ENCODE data around the gene NDUFV3. TPM values are rescaled to one million over a fixed set of nuclear protein-coding genes. Genes with fewer than 3 reads are reported as not detected.
"Not testable (repeated sequence)": the region's sequence is repeated elsewhere in the genome, so short reads cannot be mapped to it uniquely, and the experiment has no call there.

Gene NDUFV3
- total and polyA plus RNA-seq, 2 of the 13 experiments (the other 11 are each of a cell fraction or from before 2014, with no cell fraction given), result 14.2 to 29.6 TPM

DNA sequence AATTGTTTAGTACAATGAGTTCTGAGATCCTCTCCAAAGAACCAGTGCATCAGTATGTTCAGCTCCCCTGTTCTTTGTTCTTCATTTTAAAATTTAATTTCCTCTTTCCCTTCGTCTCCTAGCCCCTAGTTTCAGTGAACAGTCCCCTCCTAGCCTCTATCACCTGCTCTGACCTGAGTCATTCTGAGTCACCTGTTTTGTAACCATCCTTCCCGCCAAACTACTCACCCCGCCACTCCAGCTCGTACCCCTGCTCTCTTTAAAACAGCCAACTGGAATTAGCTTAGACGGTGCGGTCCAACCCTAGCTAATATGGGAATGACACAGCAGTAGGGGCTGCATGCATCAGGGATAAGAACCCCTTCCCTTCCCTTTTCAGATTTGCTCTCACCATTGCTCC, 49.1 kb downstream of the NDUFV3 start:
- no peaks in the 10 kb centered on the region for H3K9me3 ChIP-seq (ENCODE audit: low read length)
- ChIA-PET POLR2A (interaction anchor here (0.9 kb wide), 1 partner anchor 49 kb away, joined by 3 read pairs; the partner anchor contains the start of gene NDUFV3), CTCF (ENCODE audit: low intra/inter-chr PET ratio, low total read pairs) (no interaction called here)
- H3K4me1 ChIP-seq (ENCODE audit: insufficient read depth, low read length), result peaks cover 27% of the 10 kb centered on the region
- H3K79me2 ChIP-seq (ENCODE audit: insufficient read depth, low read length), result no peaks in the 10 kb centered on the region
- DNase-seq (ENCODE audit: low spot score) (no peak), ATAC-seq (no peak), FAIRE-seq (no peak)
- H4K20me1 ChIP-seq (ENCODE audit: insufficient read depth, low read length), result no peaks in the 10 kb centered on the region
- no peak overlapping the region for H3K4me3 ChIP-seq (replicated peaks in 1 of 3; ENCODE audit: insufficient read depth in 1 of 3, low read depth in 2 of 3, low read length in 3 of 3)
- no peaks in the 10 kb centered on the region for H3K36me3 ChIP-seq (replicated peaks in 1 of 2; ENCODE audit: control insufficient read depth in 1 of 2, insufficient read depth in 2 of 2, low read length in 2 of 2)
- H3K27ac ChIP-seq (ENCODE audit: extremely low read length, insufficient read depth, low read length), result no peak overlapping the region
- no peak overlapping the region for H3K4me2 ChIP-seq (ENCODE audit: low read depth, low read length)
- no peak overlapping the region for H3K9ac ChIP-seq (ENCODE audit: insufficient read depth, low read depth, low read length)
- intact Hi-C loops (cut with micrococcal nuclease; ENCODE audit: unreplicated experiment), result no loop called here
- H2AFZ ChIP-seq (ENCODE audit: low read length), result no peak overlapping the region
- BruUV-seq (replicated peaks), result no TSS peak
- in situ Hi-C loops (cut with HindIII; ENCODE audit: extremely low pct_ligation_motif_present, low pct_unique_long_range_greater_than_20kb), result no loop called here
- 23% methylated on average over 6 of the region's 6 CpGs for WGBS (ENCODE audit: low lambda C conversion rate)
- TF ChIP-seq ZNF513 (CRISPR knock-in tag; conservative IDR thresholded peaks at IDR 0.05), result no peak
- TF ChIP-seq FOSL2 (CRISPR knock-in tag; IDR thresholded peaks at IDR 0.05), result 0 out of 2 replicates have a peak, but pooled peaks have one; percentile 17
- H3K27me3 ChIP-seq (ENCODE audit: control insufficient read depth in 1 of 2, insufficient read depth in 2 of 2, low read length in 2 of 2), result peaks cover 0 to 5% of the 10 kb centered on the region in 2 experiments; a peak in 1 of 5 replicates

GRCh38 chr21:42949094-42949755, 56.1 kb downstream of the NDUFV3 start:
- H3K4me1 ChIP-seq (ENCODE audit: insufficient read depth, low read length); CTCF ChIA-PET (ENCODE audit: low intra/inter-chr PET ratio, low total read pairs); POLR2A ChIA-PET; ATAC-seq; H3K27ac ChIP-seq (ENCODE audit: extremely low read length, insufficient read depth, low read length); H3K79me2 ChIP-seq (ENCODE audit: insufficient read depth, low read length); H3K9me3 ChIP-seq (ENCODE audit: low read length); intact Hi-C loops (cut with micrococcal nuclease; ENCODE audit: unreplicated experiment); H3K36me3 ChIP-seq (replicated peaks in 1 of 2; ENCODE audit: control insufficient read depth in 1 of 2, insufficient read depth in 2 of 2, low read length in 2 of 2); H3K27me3 ChIP-seq (ENCODE audit: control insufficient read depth in 1 of 2, insufficient read depth in 2 of 2, low read length in 2 of 2); H2AFZ ChIP-seq (ENCODE audit: low read length); in situ Hi-C loops (cut with HindIII; ENCODE audit: extremely low pct_ligation_motif_present, low pct_unique_long_range_greater_than_20kb); DNase-seq (ENCODE audit: low spot score); BruUV-seq (replicated peaks); H3K9ac ChIP-seq (ENCODE audit: insufficient read depth, low read depth, low read length); H4K20me1 ChIP-seq (ENCODE audit: insufficient read depth, low read length); FAIRE-seq; H3K4me3 ChIP-seq (replicated peaks in 1 of 3; ENCODE audit: insufficient read depth in 1 of 3, low read depth in 2 of 3, low read length in 3 of 3): not testable (repeated sequence)
- H3K4me2 ChIP-seq (ENCODE audit: low read depth, low read length), result 0 out of 2 replicates have a peak overlapping the region, but pooled peaks have one; percentile 7
- WGBS (ENCODE audit: low lambda C conversion rate), result 49% methylated on average over 11 of the region's 13 CpGs

GRCh38 chr21:42951193-42951592, 58.1 kb downstream of the NDUFV3 start:
- H3K27me3 ChIP-seq (ENCODE audit: control insufficient read depth in 1 of 2, insufficient read depth in 2 of 2, low read length in 2 of 2); CTCF ChIA-PET (ENCODE audit: low intra/inter-chr PET ratio, low total read pairs); ATAC-seq; H3K4me3 ChIP-seq (replicated peaks in 1 of 3; ENCODE audit: insufficient read depth in 1 of 3, low read depth in 2 of 3, low read length in 3 of 3); intact Hi-C loops (cut with micrococcal nuclease; ENCODE audit: unreplicated experiment); H3K9me3 ChIP-seq (ENCODE audit: low read length); H3K36me3 ChIP-seq (replicated peaks in 1 of 2; ENCODE audit: control insufficient read depth in 1 of 2, insufficient read depth in 2 of 2, low read length in 2 of 2); POLR2A ChIA-PET; DNase-seq (ENCODE audit: low spot score); FAIRE-seq; H3K27ac ChIP-seq (ENCODE audit: extremely low read length, insufficient read depth, low read length); H3K4me2 ChIP-seq (ENCODE audit: low read depth, low read length); BruUV-seq (replicated peaks); H3K79me2 ChIP-seq (ENCODE audit: insufficient read depth, low read length); in situ Hi-C loops (cut with HindIII; ENCODE audit: extremely low pct_ligation_motif_present, low pct_unique_long_range_greater_than_20kb); H3K9ac ChIP-seq (ENCODE audit: insufficient read depth, low read depth, low read length); H2AFZ ChIP-seq (ENCODE audit: low read length); H4K20me1 ChIP-seq (ENCODE audit: insufficient read depth, low read length): not testable (repeated sequence)
- 67% methylated on average over 9 of the region's 9 CpGs for WGBS (ENCODE audit: low lambda C conversion rate)
- H3K4me1 ChIP-seq (ENCODE audit: insufficient read depth, low read length), result peaks cover 11% of the 10 kb centered on the region
